GM12864 (cell line): ENCODE results near the gene AVEN.

Experiments
- DNase-seq: peaks from one replicate; pipeline ENCODE4 v3.0.0-alpha.2; 2011; ENCODE audit warnings: low read depth
- H3K4me3 ChIP-seq: 2 replicates; pipeline ENCODE4 v1.5.1; 2011; ENCODE audit warnings: mild to moderate bottlenecking, low read depth, low read length, control low read depth
- TF ChIP-seq, protein P1 (sequence below): IDR thresholded peaks from 2 replicates; pipeline ENCODE4 v1.5.1; 2011; ENCODE audit warnings: low read depth, mild to moderate bottlenecking, moderate library complexity, low read length, control low read depth, inconsistent platforms; ENCODE audit errors: missing control alignments

AVEN gene

DNA sequence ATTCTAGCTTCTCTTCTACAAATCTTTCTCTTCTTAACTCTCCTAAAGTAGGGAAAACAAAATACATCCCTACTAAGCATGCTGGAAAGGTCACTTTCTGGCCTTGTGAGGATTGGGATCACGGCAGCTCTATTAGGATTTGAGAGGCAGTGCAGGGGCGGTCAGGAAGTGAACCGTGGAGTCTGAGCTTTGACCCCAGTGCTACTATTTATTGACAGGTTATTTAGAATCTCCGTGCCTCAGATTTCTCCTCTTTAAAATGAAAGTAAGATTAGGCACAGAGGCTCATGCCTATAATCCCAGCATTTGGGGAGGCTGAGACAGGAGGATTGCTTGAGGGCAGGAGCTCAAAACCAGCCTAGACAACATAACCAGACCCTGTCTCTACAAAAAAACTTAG lies 112.7 kb downstream of the AVEN start:
- DNase-seq: no peak
- TF ChIP-seq, protein P1, sequence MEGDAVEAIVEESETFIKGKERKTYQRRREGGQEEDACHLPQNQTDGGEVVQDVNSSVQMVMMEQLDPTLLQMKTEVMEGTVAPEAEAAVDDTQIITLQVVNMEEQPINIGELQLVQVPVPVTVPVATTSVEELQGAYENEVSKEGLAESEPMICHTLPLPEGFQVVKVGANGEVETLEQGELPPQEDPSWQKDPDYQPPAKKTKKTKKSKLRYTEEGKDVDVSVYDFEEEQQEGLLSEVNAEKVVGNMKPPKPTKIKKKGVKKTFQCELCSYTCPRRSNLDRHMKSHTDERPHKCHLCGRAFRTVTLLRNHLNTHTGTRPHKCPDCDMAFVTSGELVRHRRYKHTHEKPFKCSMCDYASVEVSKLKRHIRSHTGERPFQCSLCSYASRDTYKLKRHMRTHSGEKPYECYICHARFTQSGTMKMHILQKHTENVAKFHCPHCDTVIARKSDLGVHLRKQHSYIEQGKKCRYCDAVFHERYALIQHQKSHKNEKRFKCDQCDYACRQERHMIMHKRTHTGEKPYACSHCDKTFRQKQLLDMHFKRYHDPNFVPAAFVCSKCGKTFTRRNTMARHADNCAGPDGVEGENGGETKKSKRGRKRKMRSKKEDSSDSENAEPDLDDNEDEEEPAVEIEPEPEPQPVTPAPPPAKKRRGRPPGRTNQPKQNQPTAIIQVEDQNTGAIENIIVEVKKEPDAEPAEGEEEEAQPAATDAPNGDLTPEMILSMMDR: no peak
- no peak overlapping the region for H3K4me3 ChIP-seq

DNA sequence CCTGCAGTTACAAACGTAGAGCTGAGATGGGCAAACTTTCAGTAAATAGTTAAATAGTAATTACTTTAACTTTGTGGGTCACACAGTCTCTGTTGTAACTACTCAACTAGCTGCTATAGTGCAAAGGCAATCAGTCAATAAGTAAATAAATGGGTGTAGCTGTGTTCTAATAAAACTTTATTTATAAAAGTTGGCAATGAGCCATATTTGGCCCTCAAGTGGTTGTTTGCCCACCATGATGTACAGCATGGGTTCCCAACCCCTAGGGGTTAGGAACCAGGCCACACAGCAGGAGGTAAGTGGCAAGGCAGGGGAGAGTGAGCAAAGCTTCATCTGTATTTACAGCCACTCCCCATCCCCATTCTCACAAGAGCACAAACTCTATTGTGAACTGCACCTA lies 115.6 kb downstream of the AVEN start:
- DNase-seq: no peak
- TF ChIP-seq, protein P1: no peak
- H3K4me3 ChIP-seq: no peak overlapping the region

DNA sequence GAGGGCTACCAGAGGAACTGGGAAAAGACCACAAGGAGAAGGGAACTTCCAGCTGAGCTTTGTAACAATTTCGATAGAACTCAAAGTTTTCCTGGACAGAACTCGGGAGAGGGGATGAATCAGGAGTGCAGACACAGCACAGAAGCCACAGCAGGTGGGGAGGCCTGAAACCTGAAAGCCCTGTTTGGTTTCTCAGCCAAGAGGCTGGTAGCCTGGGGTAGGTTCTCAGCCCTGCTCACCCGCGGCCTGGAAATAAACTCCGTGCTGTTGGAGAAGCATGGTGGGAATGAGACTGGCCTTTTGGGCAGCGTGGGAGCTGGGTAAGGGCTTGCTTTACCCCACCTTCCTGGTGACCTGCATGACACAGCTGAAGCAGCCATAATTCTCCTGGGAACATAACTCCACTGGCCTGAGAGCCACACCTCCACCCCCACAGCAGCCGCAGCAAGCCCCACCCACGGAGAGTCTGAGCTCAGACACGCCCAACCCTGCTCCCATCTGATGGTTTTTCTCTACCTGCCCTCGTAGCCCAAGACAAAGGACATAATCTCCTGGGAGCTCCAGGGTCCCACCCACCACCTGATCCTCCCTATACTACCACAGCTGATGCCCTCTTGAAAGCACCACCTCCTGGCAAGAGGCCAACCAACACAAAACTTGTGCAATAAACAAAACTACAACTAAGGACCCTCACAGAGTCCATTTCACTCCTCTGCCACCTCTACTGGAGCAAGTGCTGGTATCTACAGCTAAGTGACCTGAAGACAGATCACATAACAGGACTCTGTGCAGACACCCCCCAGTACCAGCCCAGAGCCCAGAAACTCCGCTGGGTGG lies 123.2 kb downstream of the AVEN start:
- DNase-seq: no peak

DNA sequence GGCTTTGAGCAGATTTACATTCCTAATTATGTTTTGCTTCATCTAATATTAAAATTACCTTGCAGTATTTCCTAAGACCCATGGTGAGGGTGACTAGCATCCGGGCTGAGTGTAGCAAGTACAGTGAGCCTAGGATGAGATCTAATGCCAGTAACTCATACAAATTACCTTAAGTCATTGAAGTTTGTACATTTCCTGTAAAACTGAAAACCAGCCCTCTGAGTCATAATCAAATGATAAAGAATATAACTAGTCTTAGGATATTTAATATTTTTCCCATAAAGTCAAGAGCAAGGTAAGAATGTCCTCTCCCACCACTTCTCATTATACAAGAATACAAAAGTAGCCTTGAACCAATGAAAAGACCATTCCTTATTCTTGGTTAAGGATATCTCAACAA lies 125.5 kb downstream of the AVEN start:
- no peak overlapping the region for H3K4me3 ChIP-seq
- DNase-seq: no peak
- TF ChIP-seq, protein P1: no peak

More for the DNA sequence above, 123.2 kb downstream of the AVEN start:
- TF ChIP-seq, protein P1: no peak
- H3K4me3 ChIP-seq: no peak overlapping the region

DNA sequence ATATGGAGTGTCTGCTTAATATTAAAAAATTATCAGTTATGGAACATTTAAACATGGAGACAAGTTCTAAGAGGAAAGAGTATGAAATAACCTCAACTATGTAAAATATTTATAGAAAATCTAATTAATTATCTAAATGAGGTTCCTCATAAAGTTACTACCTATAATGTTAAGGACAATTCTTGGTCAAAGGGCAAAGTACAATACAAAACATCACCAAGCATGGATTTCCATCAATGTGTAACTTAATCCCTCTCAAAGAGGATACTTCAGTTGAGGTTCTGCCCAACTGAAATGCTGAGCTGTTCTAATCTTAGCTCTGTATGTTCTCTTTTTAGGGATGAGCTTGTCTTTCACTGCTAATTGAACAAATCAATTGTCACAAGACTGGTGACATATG lies 126.7 kb downstream of the AVEN start:
- no peak for DNase-seq
- no peak overlapping the region for H3K4me3 ChIP-seq
- TF ChIP-seq, protein P1: no peak

DNA sequence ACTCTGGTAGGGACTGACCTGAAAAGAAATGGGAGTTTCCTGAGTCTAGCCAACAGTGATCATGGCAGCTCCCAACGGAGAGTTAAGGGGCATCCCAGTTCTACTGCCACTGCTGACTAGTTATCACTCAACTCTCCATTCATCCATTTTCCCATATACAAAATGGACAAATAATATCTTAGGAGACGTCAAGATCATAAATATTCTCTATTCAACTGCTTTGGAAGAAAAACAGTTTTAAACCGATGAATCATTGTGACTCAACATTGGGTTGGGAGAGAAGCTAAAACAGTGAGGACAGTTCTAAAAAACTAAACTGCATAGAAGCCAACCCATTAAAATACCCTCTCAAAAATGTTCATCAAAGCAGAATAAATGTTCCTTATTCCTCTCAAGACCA lies 128.3 kb downstream of the AVEN start:
- H3K4me3 ChIP-seq: no peak overlapping the region
- TF ChIP-seq, protein P1: no peak
- DNase-seq: no peak

DNA sequence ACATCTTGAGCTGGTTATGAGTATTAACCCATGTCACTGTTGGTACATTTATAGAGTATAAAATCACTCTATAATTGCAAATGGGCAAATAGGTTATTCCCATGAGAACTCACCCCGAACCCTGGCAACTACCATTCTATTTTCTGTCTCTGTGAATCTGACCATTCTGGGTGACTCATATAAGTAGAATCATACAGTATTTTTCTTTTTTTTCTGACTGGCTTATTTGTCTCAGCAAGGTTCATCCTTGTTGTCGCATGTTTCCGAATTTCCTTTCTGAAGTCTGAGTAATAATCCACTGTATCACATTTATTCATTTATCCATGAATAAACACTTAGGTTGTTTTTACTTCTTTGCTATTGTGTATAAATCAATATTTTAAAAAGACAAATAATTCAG lies 130.6 kb downstream of the AVEN start:
- H3K4me3 ChIP-seq: no peak overlapping the region
- TF ChIP-seq, protein P1: no peak
- DNase-seq: no peak
